Adrenal gland (tissue), 12 donors: ENCODE results near the gene IGSF3. TPM values are rescaled to one million over a fixed set of nuclear protein-coding genes. Genes with fewer than 3 reads are reported as not detected.

Experiments used
- DNase-seq, 7 donors: peaks; one replicate each; pipeline ENCODE4 v3.0.0-alpha.2; 2019 to 2020
- H3K27ac ChIP-seq, 5 donors: fragments of 200-600 bp; sonication (generic) in 4 of 5; 1 replicate in 3 of 5; 2 replicates in 2 of 5; pipeline versions ENCODE4 v1.5.1 to v1.8.0; 2016 to 2020; ENCODE audit warnings: mild to moderate bottlenecking in 1 of 5
- H3K27me3 ChIP-seq: fragments of 200-600 bp; 2 replicates; pipeline ENCODE4 v1.8.0; 2021
- H3K36me3 ChIP-seq, 2 donors: fragments of 200-600 bp; replicated peaks in 1 of 2; 1 replicate in 1 of 2; 2 replicates in 1 of 2; pipeline versions ENCODE4 v1.5.1 to v1.8.0; 2018 to 2022
- H3K4me1 ChIP-seq, 2 donors: fragments of 200-600 bp; replicated peaks in 1 of 2; 1 replicate in 1 of 2; 2 replicates in 1 of 2; pipeline versions ENCODE4 v1.5.1 to v1.8.0; 2018 to 2021
- H3K4me3 ChIP-seq, 4 donors: fragments of 200-600 bp; sonication (generic) in 3 of 4; one replicate each; pipeline ENCODE4 v1.5.1; 2016 to 2018
- H3K9me3 ChIP-seq, 3 donors: fragments of 200-600 bp; sonication (generic) in 1 of 3; replicated peaks in 1 of 3; 1 replicate in 2 of 3; 2 replicates in 1 of 3; pipeline versions ENCODE4 v1.5.1 to v1.8.0; 2016 to 2021
- CTCF ChIP-seq, 6 experiments: fragments of 450-650 bp in 4 of 6; fragments of 200-600 bp in 2 of 6; sonication (generic) in 1 of 6; IDR thresholded peaks; 1 replicate in 5 of 6; 2 replicates in 1 of 6; pipeline versions ENCODE4 v1.5.1 to v1.8.0; 2016 to 2021; ENCODE audit warnings: antibody characterized with exemption in 6 of 6, mild to moderate bottlenecking in 2 of 6, moderate library complexity in 1 of 6
- POLR2A ChIP-seq, 2 donors: fragments of 450-650 bp; IDR thresholded peaks; one replicate each; pipeline ENCODE4 v1.6.1; 2017; ENCODE audit warnings: antibody characterized with exemption in 2 of 2, mild to moderate bottlenecking in 2 of 2, moderate library complexity in 1 of 2
- WGBS, 4 donors: extraction: QIAGEN DNeasy Blood & Tissue Kit in 2 of 4; methylation state at CpG; one replicate each; pipeline versions ENCODE4 v1.1.5 to v1.1.7; 2013 to 2017; 5-methylcytosine and 5-hydroxymethylcytosine counted together
- intact Hi-C, 2 donors: fragments of 100-400 bp; cut with DNase I; formaldehyde crosslinking; loops; one replicate each; pipeline versions ENCODE4 v1.14.1 to v1.15.0; 2022 to 2023
- polyA plus RNA-seq, 3 donors: library from polyadenylated mRNA; stranded (reverse); fragments of 200-250 nt in 2 of 3; fragments of 350-450 nt in 1 of 3; fragmentation: Illumina TruSeq in 1 of 3; extraction: RNeasy Lipid Tissue Mini Kit (QIAGEN cat#74804) in 1 of 3; gene quantifications; one replicate each; pipeline ENCODE4 v1.2.3, GENCODE V29; 2013 to 2014
- total RNA-seq, 9 donors: library from RNA; depleted of rRNA in 4 of 9; stranded (reverse); fragments of >200 nt in 4 of 9; fragments of 120-200 nt in 1 of 9; fragmentation: NEBNext Ultra II Directional in 1 of 9; extraction: Animal tissue kit (Norgen Biotek cat#: 25700) in 1 of 9; gene quantifications; one replicate each; pipeline versions ENCODE4 v1.1.0 to v1.2.4, GENCODE V29; 2013 to 2023
- donor health status: healthy with polysubstance abuse.
- donor health status: Bipolar disorder and iron deficiency.
- donor health status: DM: yes; HTN: yes; CAD: no.
- donor health status: DM: no; HTN: no; CAD: no.
- donor health status: DM: no; HTN: no; CAD: no.
- donor health status: DM: yes; HTN: yes; CAD: no.

IGSF3 gene
- total and polyA plus RNA-seq, 12 donors: 0.67 to 12.1 (median 2.2) TPM

DNA sequence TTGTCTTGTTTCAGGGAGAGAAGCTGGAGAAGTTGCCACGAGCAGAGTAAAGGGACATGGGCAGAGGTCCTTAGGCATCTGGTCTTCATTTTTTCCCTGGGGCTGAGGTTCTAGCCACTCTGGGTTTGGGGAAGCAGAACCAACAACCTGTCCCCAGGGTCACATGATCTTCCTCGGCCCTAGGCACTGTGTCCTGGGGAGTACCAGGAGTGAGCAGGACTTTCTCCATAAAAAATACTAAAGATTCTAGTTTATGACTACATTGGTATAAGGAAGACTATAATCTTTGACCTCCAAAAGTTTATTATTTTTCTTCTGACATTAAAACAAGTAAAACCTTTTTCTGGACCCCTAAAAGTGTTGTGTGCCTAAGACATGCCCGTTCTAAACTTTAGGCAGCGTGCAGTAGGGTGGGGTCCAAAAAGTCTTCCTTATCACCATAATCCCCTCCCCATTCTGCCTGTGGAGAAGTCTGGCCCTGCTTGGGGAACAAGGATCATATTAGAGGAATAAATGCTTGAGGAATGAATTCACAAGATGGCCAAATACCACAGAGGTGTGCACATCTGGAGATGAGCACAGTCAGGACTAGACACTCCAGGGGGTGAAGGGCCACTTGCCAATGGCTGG lies 19.3 kb upstream of the IGSF3 start:
- 71 to 86% (median 77%) methylated on average over 4 of the region's 4 CpGs for WGBS, 4 donors
- no peak for DNase-seq
- Histone ChIP-seq H3K36me3 (no peaks in the 10 kb centered on the region), H3K4me1 (no peaks in the 10 kb centered on the region), H3K4me3 (no peak overlapping the region), H3K27ac (no peak overlapping the region), H3K27me3 (no peaks in the 10 kb centered on the region), H3K9me3 (no peaks in the 10 kb centered on the region)
- TF ChIP-seq CTCF (IDR thresholded peaks at IDR 0.05): no peak
- TF ChIP-seq POLR2A (IDR thresholded peaks at IDR 0.05): no peak
- intact Hi-C loops: no loop called here

GRCh38 chr1:116686175-116686574 lies 18.6 kb upstream of the IGSF3 start:
- DNase-seq: no peak
- WGBS, 4 donors: 94 to 98% (median 97%) methylated on average over 7 of the region's 7 CpGs
- Histone ChIP-seq H3K4me1 (no peaks in the 10 kb centered on the region), H3K36me3 (no peaks in the 10 kb centered on the region), H3K27ac (no peak overlapping the region), H3K4me3 (no peak overlapping the region), H3K27me3 (no peaks in the 10 kb centered on the region), H3K9me3 (no peaks in the 10 kb centered on the region)
- no peak for TF ChIP-seq CTCF (IDR thresholded peaks at IDR 0.05)
- no peak for TF ChIP-seq POLR2A (IDR thresholded peaks at IDR 0.05)
- intact Hi-C loops: no loop called here

- 71 to 84% (median 80%) methylated on average over 2 of the region's 2 CpGs for WGBS, 4 donors
- no peaks in the 10 kb centered on the region for H3K36me3 ChIP-seq
- TF ChIP-seq POLR2A (IDR thresholded peaks at IDR 0.05) (no peak), CTCF (IDR thresholded peaks at IDR 0.05) (no peak)
- H3K27ac ChIP-seq: no peak overlapping the region
- H3K27me3 ChIP-seq: no peaks in the 10 kb centered on the region
- H3K9me3 ChIP-seq: no peaks in the 10 kb centered on the region
- H3K4me1 ChIP-seq: no peaks in the 10 kb centered on the region
- intact Hi-C loops: no loop called here
- no peak for DNase-seq
- no peak overlapping the region for H3K4me3 ChIP-seq
These were observed 17.0 kb upstream of the IGSF3 start for GRCh38 chr1:116684575-116684974.

DNA sequence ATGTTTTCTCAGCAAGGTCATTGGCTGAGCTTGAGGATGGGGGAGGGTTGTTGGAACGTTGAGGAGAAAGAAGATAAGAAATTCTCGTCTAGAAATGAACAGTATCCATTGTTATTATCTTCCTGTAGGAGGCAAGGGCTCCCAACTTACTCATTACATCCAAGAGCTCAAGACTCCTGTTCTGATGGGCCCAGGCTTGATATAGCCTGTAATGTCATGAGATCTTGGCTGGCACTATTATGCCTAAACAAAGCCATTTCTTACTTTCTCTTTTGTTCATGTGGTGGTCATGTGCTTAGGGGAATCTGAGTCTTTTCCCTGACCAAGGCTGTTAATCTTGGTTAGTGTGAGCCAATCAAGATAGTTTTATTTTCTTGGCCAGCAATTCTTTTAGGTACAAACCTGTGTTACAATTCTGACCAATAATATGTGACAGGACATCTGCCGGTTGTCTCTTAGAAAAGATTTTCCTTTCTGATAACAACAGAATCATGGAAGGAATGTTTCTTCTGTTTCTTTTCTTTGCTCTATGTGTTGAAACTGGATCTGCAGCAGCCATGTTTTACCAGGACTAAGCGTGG lies 15.2 kb upstream of the IGSF3 start:
- H3K27ac ChIP-seq: no peak overlapping the region
- no peaks in the 10 kb centered on the region for H3K27me3 ChIP-seq
- 47 to 71% (median 60%) methylated on average over 4 of the region's 4 CpGs for WGBS, 4 donors
- no peak overlapping the region for H3K4me3 ChIP-seq
- no peaks in the 10 kb centered on the region for H3K36me3 ChIP-seq
- no peaks in the 10 kb centered on the region for H3K9me3 ChIP-seq
- DNase-seq: no peak
- intact Hi-C loops: no loop called here
- TF ChIP-seq POLR2A (IDR thresholded peaks at IDR 0.05): no peak
- TF ChIP-seq CTCF (IDR thresholded peaks at IDR 0.05): no peak
- no peaks in the 10 kb centered on the region for H3K4me1 ChIP-seq
